ENCODE results near the gene ENDOD1.

GRCh38 chr11:95067841-95068219 is 21.8 kb upstream of the ENDOD1 start:
- no peak for TF ChIP-seq CTCF (IDR thresholded peaks at IDR 0.05)
- no peak for TF ChIP-seq EZH2 (IDR thresholded peaks at IDR 0.05)
- no peak for TF ChIP-seq EZH2phosphoT487 (IDR thresholded peaks at IDR 0.05)
